Measurements from ENCODE around the gene VPS13C.

DNA sequence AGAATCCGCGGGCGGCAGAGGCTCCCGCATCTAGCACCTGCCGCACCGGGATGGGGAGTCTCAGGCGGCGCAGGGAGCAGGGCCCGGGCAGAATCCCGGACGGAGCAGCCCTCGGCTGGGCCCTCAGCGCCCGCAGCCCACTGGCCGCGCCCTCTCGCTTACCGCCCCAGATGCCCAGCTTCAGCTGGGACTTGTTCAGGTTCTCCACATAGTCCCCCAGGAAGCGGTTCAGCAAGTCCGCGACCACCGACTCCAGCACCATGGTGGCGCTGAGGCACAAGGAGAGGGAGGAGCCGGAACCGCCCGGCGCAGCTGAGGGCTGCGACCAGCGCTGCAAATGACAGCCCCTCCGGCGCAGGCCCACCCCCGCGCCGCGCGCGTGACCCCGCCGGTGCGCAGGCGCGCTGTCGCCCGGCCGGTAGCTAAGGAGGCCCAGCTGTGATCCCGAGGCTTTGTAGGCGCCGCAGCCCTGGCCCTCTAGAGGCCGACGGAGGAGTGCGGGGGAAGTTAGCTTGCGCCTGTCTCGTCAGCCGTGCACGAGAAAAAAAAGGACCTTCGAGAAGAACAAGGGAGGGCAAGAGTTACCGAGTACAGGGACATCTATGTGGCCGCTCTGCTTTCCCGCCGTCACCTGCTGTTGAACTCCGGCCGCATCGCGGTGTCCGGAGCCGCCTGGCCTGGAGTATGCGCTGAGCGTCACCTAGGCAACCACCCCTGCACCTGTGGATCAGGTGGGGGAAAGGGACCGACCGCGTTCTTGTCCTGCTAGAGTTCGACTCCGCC lies at the start of gene VPS13C:
- TF ChIP-seq, protein P1, sequence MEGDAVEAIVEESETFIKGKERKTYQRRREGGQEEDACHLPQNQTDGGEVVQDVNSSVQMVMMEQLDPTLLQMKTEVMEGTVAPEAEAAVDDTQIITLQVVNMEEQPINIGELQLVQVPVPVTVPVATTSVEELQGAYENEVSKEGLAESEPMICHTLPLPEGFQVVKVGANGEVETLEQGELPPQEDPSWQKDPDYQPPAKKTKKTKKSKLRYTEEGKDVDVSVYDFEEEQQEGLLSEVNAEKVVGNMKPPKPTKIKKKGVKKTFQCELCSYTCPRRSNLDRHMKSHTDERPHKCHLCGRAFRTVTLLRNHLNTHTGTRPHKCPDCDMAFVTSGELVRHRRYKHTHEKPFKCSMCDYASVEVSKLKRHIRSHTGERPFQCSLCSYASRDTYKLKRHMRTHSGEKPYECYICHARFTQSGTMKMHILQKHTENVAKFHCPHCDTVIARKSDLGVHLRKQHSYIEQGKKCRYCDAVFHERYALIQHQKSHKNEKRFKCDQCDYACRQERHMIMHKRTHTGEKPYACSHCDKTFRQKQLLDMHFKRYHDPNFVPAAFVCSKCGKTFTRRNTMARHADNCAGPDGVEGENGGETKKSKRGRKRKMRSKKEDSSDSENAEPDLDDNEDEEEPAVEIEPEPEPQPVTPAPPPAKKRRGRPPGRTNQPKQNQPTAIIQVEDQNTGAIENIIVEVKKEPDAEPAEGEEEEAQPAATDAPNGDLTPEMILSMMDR (IDR thresholded peaks at IDR 0.05; ENCODE audit: low read length), result peak; percentile 73
- no peak for TF ChIP-seq EZH2 (IDR thresholded peaks at IDR 0.05; ENCODE audit: borderline replicate concordance, low read length)

All from OCI-LY1 (cell line).